ENCODE results near the gene COMP.

GRCh38 chr19:18772620-18773587, 18.2 kb downstream of the COMP start:
- TF ChIP-seq SIN3A (IDR thresholded peaks at IDR 0.05; ENCODE audit: borderline replicate concordance, low read depth, low read length): no peak
- TF ChIP-seq GABPA (IDR thresholded peaks at IDR 0.05; ENCODE audit: low read depth): no peak
- TF ChIP-seq USF2 (IDR thresholded peaks at IDR 0.05; ENCODE audit: borderline replicate concordance, low read depth, low read length): no peak
- no peak for TF ChIP-seq TCF12 (IDR thresholded peaks at IDR 0.05)

Measured in SK-N-SH (cell line).